Jurkat, Clone E6-1 (cell line): ENCODE data around the gene SERPING1.
A peak's percentile ranks its signal among the peaks of the same experiment; 100 is the strongest.

Experiments
- DNase-seq: peaks from one replicate; pipeline ENCODE4 v3.0.0-alpha.2; 2011; ENCODE audit warnings: low read depth, low spot score
- H3K4me3 ChIP-seq: 2 replicates; pipeline ENCODE4 v1.5.1; 2011; ENCODE audit warnings: mild to moderate bottlenecking, low read length, control low read depth, moderate library complexity

SERPING1 gene

DNA sequence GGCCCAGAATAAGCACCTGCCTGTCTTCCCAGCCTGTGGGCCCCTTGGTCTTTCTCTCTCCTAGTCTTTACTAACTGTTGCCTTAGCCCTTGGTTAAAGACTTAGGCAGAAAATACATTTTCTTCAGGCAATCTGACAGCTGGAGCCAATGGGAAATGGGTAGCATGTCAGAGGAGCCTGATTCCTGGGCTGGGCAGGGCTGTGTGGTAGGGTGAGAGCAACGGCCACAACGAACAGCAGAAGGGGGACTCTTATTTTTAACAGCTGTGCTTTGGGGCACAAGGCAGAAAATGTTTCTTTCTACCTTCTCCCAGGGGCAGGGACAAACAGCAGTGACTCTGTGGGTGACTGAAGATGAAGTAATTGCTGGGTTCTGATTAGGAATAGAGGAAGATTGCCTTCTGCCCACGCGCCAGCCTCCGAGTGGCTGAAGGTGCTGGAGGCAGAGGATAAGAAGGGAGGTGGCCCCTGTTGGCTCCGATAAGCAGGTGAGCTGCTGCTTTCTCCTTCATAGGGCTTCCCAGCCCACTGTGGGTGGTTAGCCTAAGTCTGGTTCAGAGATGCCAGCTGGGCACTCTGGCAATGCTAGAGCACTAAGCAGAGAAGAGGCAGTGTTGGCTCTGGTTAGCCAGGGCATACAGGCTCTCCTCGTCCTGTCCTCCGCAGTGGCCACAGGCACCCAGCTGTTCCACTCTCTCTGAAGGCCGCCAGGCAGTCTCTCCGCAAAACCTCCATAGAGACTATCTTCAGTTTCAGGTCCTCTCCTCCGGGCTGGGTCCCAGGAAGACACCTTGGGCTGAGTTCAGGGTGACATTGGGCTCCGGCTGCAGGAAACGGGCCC, 50.7 kb downstream of the SERPING1 start:
- DNase-seq = no peak

DNA sequence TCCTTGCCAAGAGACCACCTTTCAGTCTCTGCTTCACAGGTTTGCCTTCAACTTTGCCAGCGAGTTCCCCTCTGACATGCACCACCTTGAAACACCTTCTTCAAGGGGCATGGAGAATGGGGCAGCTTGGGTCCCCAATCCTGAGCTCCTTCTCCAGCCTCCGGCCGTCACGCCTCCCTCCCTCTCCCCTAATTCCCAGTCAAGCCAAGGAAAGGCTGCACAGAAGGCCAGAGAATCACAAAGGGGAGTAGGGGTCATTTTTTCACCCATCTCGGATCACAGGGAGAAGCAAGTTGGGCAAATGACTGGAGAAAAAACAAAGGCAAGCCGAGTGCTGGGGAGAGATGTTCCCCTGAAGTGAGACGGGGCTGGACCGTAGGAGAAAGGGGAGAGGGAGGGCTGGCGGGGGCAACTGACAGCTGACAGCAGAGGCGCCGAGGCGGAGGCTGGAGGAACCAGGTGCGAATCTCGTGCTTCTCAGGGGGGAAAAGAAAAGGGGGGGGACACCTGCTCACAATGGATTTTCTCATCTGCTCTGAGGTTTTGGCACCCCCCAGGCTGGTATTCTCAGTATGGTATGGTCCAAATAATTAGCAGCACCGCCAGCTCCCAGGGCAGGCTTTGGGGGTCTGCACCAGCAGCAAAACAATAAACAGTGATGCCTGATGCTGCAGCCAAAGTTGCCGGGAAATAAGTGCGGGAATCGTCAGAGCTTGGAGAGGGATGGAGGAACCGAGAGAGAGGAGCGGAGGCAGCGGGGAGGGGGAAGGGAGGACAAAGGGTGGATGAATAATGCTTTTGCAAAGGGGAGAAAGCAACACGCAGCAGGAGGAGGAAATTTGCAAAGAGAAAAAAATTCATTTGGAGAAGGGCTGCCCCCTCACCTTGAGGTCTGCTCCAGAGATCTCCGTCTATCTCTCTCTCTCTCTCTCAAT, 51.6 kb downstream of the SERPING1 start:
- no peak for DNase-seq
- H3K4me3 ChIP-seq = no peak overlapping the region

More for the DNA sequence above, 50.7 kb downstream of the SERPING1 start:
- H3K4me3 ChIP-seq = no peak overlapping the region

DNA sequence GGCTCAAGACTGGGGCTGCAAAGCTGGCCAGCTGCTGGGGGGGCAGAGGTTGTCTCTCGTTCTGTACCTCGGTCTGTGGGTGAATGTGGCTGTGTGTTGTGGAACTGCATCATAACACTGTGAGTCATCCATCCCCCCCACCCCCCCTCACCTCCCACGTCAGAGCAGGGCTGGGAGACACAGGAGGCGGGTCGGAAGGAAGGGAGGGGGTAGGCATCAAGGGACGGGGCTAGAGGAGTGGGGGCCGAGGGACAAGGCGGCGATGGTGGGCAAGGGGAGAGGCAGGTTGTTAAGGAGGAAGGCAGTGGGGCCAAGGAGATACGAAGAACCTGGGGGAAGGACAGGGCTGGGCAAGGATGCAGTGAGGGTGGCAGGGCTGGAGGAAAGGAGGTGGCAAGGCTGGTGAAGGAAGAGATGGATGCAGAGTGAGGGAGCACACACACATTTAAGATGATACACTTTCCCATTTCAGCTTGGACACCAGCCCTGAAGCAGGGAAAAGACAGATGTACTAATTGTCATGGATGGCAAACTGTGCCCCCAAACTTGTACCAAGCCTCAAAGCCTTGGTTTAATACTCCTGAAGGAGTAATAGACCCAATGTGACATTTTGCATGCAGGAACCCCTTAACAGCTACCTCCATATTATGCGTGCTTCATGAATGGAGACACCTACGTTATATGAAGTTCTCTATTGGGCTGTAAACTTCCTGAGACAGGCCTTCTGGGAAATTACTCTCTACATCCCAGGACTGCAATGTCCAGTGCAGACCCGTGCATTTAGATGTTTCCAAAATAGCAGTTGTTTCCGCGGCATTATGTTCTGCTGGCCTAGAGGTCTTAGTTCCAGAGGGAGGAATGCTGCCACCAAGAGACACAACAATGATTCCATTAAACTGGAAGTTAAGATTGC, 52.6 kb downstream of the SERPING1 start, which contains the start of gene YPEL4:
YPEL4 (minus strand) TSS at position 87 of the 913 bp plus-strand sequence. CDS start 2,805 bp downstream, outside the sequence.
- no peak within 1 kb of the TSS for H3K4me3 ChIP-seq
- DNase-seq = no peak

DNA sequence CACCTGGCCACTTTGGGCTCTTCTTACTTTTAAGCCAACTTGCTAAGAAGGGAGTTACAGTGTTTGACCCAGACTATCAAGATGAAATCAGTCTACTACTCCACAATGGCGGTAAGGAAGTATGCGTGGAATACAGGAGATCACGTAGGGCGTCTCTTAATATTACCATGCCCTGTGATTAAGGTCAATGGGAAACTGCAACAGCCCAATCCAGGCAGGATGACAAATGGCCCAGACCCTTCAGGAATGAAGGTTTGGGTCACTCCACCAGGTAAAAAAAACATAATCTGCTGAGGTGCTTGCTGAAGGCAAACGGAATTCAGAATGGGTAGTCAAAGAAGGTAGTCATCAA, 53.2 kb downstream of the SERPING1 start:
- DNase-seq = no peak
- H3K4me3 ChIP-seq = no peak overlapping the region

DNA sequence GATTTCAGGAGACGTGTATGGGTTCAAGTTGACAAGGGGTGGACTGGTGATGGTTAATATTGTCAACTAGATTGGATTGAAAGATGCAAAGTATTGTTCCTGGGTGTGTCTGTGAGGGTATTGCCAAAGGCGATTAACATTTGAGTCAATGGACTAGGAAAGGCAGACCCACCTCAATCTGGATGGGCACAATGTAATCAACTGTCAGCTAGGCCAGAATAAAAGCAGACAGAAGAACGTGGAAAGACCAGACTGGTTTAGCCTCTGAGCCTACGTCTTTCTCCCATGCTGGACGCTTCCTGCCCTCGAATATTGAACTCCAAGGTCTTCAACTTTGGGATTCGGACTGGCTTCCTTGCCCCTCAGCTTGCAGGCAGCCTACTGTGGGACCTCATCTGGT, 53.9 kb downstream of the SERPING1 start:
- H3K4me3 ChIP-seq = no peak overlapping the region
- no peak for DNase-seq

DNA sequence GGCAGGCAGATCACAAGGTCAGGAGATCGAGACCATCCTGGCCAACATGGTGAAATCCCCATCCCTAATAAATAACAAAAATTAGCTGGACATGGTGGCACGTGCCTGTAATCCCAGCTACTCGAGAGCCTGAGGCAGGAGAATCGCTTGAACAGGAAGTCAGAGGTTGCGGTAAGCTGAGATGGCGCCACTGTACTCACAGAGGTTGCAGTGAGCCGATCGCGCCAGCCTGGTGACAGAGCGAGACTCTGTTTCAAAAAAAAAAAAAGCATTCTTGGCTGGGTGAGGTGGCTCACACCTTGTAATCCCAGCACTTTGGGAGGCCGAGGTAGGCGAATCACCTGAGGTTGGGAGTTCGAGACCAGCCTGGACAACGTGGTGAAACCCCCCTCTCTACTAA, 54.7 kb downstream of the SERPING1 start:
- H3K4me3 ChIP-seq = peak overlapping the region; percentile 20
- peak; percentile 63 for DNase-seq

DNA sequence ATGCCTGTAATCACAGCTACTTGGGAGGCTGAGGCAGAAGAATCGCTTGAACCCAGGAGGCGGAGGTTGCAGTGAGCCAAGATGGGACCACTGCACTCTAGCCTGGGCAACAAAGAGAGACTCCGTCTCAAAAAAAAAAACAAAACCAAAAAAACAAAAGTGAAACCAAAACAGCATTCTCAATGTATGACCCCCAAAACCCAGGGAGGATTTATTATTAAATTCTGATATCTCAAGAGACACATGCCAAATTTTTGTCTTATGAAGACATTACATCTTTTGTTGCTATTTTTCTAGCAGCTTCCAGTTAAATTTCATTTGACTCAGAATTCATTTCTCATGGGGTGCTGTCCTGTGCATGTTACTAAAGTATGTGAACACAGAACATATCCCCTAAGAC, 55.2 kb downstream of the SERPING1 start:
- peak overlapping the region; percentile 20 for H3K4me3 ChIP-seq
- no peak for DNase-seq

DNA sequence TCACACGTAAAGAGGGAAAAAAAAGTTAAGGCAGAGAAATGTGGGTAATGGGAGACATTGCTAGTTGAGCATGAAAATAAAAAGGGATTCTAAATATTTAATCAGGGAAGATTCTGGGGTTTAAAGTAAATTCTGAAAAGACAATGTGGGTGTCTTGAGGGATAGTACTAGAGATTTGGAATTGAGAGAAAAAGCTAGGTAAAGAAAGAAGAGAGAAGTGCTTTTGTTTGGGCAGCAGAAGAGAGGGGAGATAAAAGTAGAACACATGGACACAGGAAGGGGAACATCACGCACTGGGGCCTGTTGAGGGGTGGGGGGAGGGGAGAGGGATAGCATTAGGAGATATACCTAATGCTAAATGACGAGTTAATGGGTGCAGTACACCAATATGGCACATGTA, 55.7 kb downstream of the SERPING1 start:
- no peak for DNase-seq
- no peak overlapping the region for H3K4me3 ChIP-seq

DNA sequence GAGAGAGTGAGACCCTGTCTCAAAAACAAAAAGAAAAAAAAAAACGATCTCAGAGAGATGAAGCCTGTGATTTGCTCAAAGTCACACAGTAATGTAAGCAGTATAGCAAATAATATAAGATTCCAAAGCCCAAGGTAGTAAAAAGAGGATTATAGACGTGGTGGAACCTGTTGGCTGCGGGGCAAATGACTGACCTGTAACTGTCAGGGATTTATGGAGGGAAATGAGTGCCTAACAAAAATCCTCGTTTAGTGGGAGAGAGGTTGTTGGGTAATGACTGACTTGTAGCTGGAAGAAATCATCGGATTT, 59.4 kb downstream of the SERPING1 start:
- peak overlapping the region; percentile 98 for H3K4me3 ChIP-seq
- no peak for DNase-seq

DNA sequence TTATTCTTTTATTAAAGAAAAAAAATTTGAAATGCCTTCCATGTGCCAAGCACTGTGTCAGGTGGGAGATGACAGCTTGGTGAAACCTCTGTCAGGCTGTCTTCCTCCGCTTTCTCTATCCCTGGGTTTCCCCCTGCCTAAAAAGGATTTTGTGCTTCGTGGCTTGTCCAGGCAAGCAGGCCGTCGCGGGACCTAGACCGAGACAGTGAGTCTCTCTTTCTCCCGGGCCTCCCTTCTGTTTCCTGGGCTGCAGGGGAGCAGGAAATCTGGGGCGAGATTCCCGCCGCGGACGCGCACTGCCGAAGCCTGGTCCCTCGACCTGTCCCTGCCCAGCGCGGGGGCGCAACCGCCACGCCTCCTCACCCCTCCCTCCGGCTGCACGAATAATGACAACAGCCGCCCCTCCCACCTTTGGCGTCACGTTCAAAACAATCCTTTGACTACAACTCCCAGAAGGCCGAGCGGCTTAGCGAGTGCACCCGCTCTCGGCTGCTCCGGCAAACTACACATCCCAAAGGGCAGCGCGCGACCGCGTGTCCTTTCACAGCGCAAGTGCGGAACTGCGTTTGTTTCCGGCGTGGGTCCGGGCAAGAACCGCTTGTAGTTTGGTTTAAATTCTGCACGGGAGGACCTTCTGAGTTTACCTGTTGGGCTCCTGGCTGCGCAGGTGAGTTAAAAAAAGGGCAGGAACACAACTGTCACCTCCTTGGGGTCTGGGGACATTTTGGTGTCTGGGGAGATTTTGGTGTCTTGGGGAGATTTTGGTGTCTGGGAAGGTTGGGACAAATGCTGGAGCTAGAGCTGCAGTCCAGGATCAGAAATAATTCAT, 59.9 kb downstream of the SERPING1 start, which contains the start of gene CLP1:
CLP1 (plus strand) TSS at position 569 of the 829 bp plus-strand sequence. CDS start 1,715 bp downstream, outside the sequence.
- H3K4me3 ChIP-seq = peak within 1 kb of the TSS; percentile 98
- peak; percentile 98 for DNase-seq

DNA sequence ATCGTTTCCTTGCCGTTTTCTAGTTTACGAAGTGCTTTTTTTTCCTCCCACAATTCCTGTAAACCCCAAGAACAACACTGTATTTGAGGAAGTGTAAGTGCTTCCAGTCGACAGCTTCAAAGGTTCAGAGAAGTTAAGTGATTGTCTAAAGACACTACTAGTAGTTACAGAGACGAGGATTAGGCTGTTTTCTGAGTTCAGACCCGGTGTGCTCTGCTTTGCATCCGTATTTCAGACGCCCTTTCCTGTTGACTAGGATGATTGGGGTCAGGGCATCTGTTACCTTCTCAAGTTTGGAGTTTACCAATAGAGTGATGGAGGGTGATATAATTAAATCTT, 60.5 kb downstream of the SERPING1 start:
- no peak for DNase-seq
- peak overlapping the region; percentile 98 for H3K4me3 ChIP-seq

DNA sequence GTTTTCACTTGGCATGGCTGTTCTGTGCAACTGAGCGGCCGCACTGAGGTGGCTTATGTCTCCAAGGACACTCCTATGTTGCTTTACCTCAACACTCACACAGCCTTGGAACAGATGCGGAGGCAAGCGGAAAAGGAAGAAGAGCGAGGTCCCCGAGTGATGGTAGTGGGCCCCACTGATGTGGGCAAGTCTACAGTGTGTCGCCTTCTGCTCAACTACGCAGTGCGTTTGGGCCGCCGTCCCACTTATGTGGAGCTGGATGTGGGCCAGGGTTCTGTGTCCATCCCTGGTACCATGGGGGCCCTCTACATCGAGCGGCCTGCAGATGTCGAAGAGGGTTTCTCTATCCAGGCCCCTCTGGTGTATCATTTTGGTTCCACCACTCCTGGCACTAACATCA, 62.2 kb downstream of the SERPING1 start:
- DNase-seq = no peak
- no peak overlapping the region for H3K4me3 ChIP-seq

DNA sequence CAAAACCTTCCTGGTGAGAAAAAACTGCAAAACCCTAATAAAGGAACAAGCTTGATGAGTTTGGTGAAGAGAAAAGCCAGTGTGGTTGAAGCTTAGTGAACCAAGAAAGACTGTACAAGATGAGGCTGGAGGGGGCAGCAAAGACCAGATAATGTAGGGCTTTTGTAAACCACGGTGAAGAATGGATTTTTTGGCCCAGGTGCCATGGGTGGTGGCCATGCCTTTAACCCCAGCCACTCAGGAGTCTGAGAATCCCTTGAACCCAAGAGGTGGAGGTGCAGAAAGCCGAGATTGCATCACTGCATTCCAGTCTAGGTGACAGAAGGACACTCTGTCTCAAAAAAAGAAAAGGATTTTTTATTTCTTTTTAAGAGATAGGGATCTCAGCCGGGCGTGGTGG, 65.4 kb downstream of the SERPING1 start:
- H3K4me3 ChIP-seq = no peak overlapping the region
- DNase-seq = no peak

DNA sequence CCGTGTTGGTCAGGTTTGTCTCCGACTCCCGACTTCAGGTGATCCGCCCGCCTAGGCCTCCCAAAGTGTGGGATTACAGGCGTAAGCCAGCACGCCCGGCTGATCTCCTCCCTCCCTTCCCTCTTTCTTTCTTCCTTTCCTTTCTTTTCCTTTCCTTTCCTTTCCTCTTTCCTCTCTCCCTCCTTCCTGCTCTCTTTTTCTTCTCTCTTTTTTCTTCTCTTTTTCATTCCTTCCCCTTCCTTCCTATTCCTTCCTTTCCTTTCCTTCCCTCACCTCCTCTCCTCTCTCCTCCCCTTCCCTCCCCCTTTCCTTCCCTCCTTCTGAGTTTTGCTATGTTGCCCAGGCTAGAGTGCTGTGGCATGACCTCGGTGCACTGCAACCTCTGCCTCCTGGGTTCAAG, 66.5 kb downstream of the SERPING1 start:
- H3K4me3 ChIP-seq = no peak overlapping the region
- no peak for DNase-seq
